Purkinje cell (primary cell): Measurements from ENCODE around the gene MRM1. TPM values are rescaled to one million over a fixed set of nuclear protein-coding genes. Genes with fewer than 3 reads are reported as not detected.

Experiments used
- polyA plus RNA-seq: library from polyadenylated mRNA; unstranded; fragments of >200 nt; fragmentation: Nextera tagmentation; gene quantifications from 2 replicates; pipeline ENCODE4 v1.2.1, GENCODE V29; 2014

MRM1 gene, protein sequence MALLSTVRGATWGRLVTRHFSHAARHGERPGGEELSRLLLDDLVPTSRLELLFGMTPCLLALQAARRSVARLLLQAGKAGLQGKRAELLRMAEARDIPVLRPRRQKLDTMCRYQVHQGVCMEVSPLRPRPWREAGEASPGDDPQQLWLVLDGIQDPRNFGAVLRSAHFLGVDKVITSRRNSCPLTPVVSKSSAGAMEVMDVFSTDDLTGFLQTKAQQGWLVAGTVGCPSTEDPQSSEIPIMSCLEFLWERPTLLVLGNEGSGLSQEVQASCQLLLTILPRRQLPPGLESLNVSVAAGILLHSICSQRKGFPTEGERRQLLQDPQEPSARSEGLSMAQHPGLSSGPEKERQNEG
- polyA plus RNA-seq: 1.7 TPM in 1 of 2 replicates, not detected in the other

DNA sequence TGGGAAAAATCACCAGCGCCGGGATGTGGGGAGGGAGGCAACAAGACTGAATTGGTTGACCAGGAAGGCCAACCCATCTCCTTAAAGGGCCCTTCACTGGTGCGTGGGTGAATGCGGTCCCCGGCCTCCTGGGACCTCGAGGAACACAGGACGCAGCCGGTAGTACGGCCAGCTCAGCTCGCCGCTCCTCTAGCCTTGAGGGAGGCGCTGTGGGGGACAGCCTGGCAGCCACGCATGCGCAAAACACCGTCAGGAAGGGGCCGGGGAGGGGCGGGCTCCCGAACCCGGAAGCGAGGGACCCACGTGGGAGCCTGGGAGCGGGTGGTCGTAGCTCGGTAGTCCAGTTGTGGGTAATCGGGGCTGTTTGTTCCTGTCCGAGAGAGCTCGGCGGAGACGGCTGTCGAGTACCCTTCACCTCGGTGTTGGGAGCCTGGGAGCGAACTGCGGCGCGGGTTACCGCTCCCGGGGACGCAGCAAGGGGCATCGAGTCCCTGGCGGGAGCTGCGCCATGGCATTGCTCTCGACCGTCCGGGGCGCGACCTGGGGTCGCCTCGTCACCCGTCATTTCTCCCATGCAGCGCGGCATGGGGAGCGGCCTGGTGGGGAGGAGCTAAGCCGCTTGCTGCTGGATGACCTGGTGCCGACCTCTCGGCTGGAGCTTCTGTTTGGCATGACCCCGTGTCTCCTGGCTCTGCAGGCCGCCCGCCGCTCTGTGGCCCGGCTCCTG, at the start of gene MRM1:
MRM1 (plus strand) TSS at position 281 of the 727 bp plus-strand sequence; CDS start at position 509, 228 bp downstream.

DNA sequence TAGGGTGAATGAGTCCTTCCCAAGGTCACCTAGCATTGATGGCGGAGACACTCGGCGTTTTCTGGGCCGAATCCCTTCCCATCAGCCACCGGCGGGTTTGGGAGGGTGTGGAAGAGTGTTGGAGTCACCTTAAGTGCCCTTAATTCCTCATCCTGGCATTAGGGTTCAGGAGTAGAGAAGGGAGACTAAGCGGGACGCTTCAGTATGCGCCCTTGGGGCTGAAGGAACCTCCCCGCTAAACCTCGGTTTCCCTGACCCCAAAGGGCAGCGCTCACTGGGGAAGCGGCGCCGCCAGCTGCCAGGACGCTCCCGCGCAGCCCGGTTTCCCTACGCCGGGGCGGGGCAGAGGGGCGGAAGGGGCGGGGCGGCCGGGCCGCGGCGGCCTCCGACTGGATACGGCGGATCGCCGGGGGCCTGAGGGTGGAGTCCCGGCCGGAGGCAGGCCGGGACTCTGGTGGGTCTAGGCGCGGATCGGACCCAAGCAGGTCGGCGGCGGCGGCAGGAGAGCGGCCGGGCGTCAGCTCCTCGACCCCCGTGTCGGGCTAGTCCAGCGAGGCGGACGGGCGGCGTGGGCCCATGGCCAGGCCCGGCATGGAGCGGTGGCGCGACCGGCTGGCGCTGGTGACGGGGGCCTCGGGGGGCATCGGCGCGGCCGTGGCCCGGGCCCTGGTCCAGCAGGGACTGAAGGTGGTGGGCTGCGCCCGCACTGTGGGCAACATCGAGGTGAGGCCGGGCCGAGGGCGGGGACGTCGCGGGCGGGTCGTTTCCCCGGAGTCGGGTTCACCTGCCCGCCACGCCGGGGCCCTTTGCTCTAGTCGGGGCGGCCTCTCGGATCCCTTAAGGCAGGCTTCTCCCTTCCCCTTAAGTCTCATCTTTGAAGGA, 9.7 kb upstream of the MRM1 start, which contains the start of gene DHRS11:
DHRS11 (plus strand) TSS at position 446 of the 882 bp plus-strand sequence; CDS start at position 577, 131 bp downstream.

Other genes with a start within 250 kb of the MRM1 start
- gene TBC1D3H, start 213.1 kb upstream of the MRM1 start, polyA plus RNA-seq: 0.18 TPM in 1 of 2 replicates, not detected in the other
- gene ZNHIT3, start 114.9 kb upstream of the MRM1 start, polyA plus RNA-seq: 211 and 219 TPM in 2 replicates
- gene MYO19, start 66.7 kb upstream of the MRM1 start, polyA plus RNA-seq: 6.0 and 6.4 TPM in 2 replicates
- gene PIGW, start 66.6 kb upstream of the MRM1 start, polyA plus RNA-seq: 2.1 and 3.3 TPM in 2 replicates
- 38.2 and 58.1 TPM in 2 replicates for gene GGNBP2, start 56.7 kb upstream of the MRM1 start, polyA plus RNA-seq
- gene DHRS11, start 9.7 kb upstream of the MRM1 start, polyA plus RNA-seq: 11.8 and 17.5 TPM in 2 replicates